Endothelial cell of umbilical vein (primary cell): Measurements from ENCODE around the gene SMOC2. TPM values are rescaled to one million over a fixed set of nuclear protein-coding genes. Genes with fewer than 3 reads are reported as not detected.

Experiments
- BruUV-seq: library from RNA; stranded (reverse); fragments of 400-500 nt; replicated peaks from 2 replicates; lab custom pipeline; 2021; lab: Mats Ljungman, UMichigan
- CTCF ChIA-PET: fragments of 300-600, 350-600 bp; sonication (Branson Sonifier 250); formaldehyde crosslinking; loops from one replicate; lab custom pipeline; 2021; ENCODE audit warnings: antibody characterized with exemption, inconsistent platforms; lab: Charles Lee
- POLR2A ChIA-PET: fragments of 300-600, 350-600 bp; sonication (Branson Sonifier 250); formaldehyde crosslinking; loops from one replicate; lab custom pipeline; 2021; ENCODE audit warnings: antibody characterized with exemption, inconsistent platforms; lab: Charles Lee
- DNase-seq: peaks from one replicate; pipeline ENCODE4 v3.0.0-alpha.2; 2011; ENCODE audit warnings: low read depth, low spot score
- FAIRE-seq: peaks from 2 replicates; lab custom pipeline; 2011; peaks lifted over from hg19 to GRCh38; lab: Jason Lieb, UNC
- H2AFZ ChIP-seq: 2 replicates; pipeline ENCODE4 v1.6.0; 2012; ENCODE audit warnings: low read depth, low read length, control low read depth, inconsistent platforms
- H3K27ac ChIP-seq: 2 replicates; pipeline ENCODE4 v1.5.1; 2011; ENCODE audit warnings: low read depth, mild to moderate bottlenecking, control low read depth, low read length, moderate library complexity; ENCODE audit not compliant: insufficient read depth
- H3K27me3 ChIP-seq, 2 experiments: 2 replicates each; pipeline versions ENCODE4 v1.6.0 to v1.6.1; 2011; ENCODE audit warnings: low read length in 2 of 2, mixed read lengths in 1 of 2; ENCODE audit not compliant: control insufficient read depth in 2 of 2, insufficient read depth in 2 of 2
- H3K36me3 ChIP-seq, 2 experiments: 2 replicates in 1 of 2; 3 replicates in 1 of 2; pipeline ENCODE4 v1.5.1; 2011; ENCODE audit warnings: low read length in 2 of 2, mild to moderate bottlenecking in 1 of 2, moderate library complexity in 1 of 2; ENCODE audit not compliant: control insufficient read depth in 2 of 2, insufficient read depth in 2 of 2; ENCODE audit errors: extremely low read depth in 1 of 2
- H3K4me1 ChIP-seq: 3 replicates; pipeline ENCODE4 v1.5.1; 2011; ENCODE audit warnings: mild to moderate bottlenecking, low read length; ENCODE audit not compliant: control insufficient read depth, insufficient read depth; ENCODE audit errors: extremely low read depth
- H3K4me2 ChIP-seq: 2 replicates; pipeline ENCODE4 v1.6.1; 2011; ENCODE audit warnings: low read length, control low read depth, mixed read lengths; ENCODE audit not compliant: insufficient read depth
- H3K4me3 ChIP-seq, 3 experiments: fragments of 200-600 bp in 1 of 3; sonication (generic), shearing (Covaris generic) in 1 of 3; replicated peaks in 1 of 3; 2 replicates each; pipeline ENCODE4 v1.5.1; 2011 to 2016; ENCODE audit warnings: control low read depth in 3 of 3, low read length in 3 of 3, mild to moderate bottlenecking in 2 of 3, inconsistent platforms in 1 of 3, low read depth in 1 of 3, moderate library complexity in 1 of 3; ENCODE audit not compliant: insufficient read depth in 1 of 3
- H3K79me2 ChIP-seq: 2 replicates; pipeline ENCODE4 v1.6.0; 2012; ENCODE audit warnings: low read length, inconsistent platforms; ENCODE audit not compliant: control insufficient read depth, insufficient read depth
- H3K9ac ChIP-seq: replicated peaks from 2 replicates; pipeline ENCODE3; 2011; ENCODE audit warnings: low read length, control low read depth; ENCODE audit not compliant: insufficient read depth; ENCODE audit errors: extremely low read depth
- H3K9me1 ChIP-seq: replicated peaks from 3 replicates; pipeline ENCODE4 v1.6.0; 2011; ENCODE audit warnings: mild to moderate bottlenecking, low read length; ENCODE audit not compliant: control insufficient read depth, insufficient read depth; ENCODE audit errors: extremely low read depth
- H3K9me3 ChIP-seq: replicated peaks from 2 replicates; pipeline ENCODE4 v1.5.1; 2012; ENCODE audit warnings: low read length, inconsistent platforms; ENCODE audit not compliant: control insufficient read depth, insufficient read depth
- H4K20me1 ChIP-seq: replicated peaks from 2 replicates; pipeline ENCODE3; 2011; ENCODE audit warnings: mild to moderate bottlenecking, low read length; ENCODE audit not compliant: control insufficient read depth, insufficient read depth; ENCODE audit errors: extremely low read depth
- CTCF ChIP-seq, 2 donors: IDR thresholded peaks; 1 replicate in 1 of 2; 2 replicates in 1 of 2; pipeline ENCODE4 v1.5.1; 2011; ENCODE audit warnings: low read length in 2 of 2, mild to moderate bottlenecking in 2 of 2, moderate library complexity in 2 of 2, control low read depth in 1 of 2, inconsistent platforms in 1 of 2, low read depth in 1 of 2; ENCODE audit not compliant: insufficient read depth in 1 of 2; ENCODE audit errors: extremely low read depth in 1 of 2
- GATA2 ChIP-seq: IDR thresholded peaks from 2 replicates; pipeline ENCODE4 v1.7.0; 2011; ENCODE audit warnings: low read depth, mild to moderate bottlenecking, moderate library complexity, mixed read lengths, low read length; ENCODE audit not compliant: insufficient read length, insufficient read depth
- JUN ChIP-seq: IDR thresholded peaks from 2 replicates; pipeline ENCODE4 v1.6.1; 2011; ENCODE audit warnings: borderline replicate concordance, low read depth; ENCODE audit not compliant: insufficient read length, insufficient read depth
- MAX ChIP-seq: IDR thresholded peaks from 2 replicates; pipeline ENCODE4 v1.6.1; 2011; ENCODE audit not compliant: insufficient read depth, insufficient read length
- POLR2A ChIP-seq: IDR thresholded peaks from 2 replicates; pipeline ENCODE4 v1.6.1; 2012; ENCODE audit warnings: low read depth, mild to moderate bottlenecking, control low read depth, low read length
- POLR2AphosphoS5 ChIP-seq: IDR thresholded peaks from 2 replicates; pipeline ENCODE4 v1.6.1; 2012; ENCODE audit warnings: low read depth, mild to moderate bottlenecking, control low read depth, low read length, moderate library complexity; ENCODE audit not compliant: insufficient read depth
- dilution Hi-C: fragments of 300-500 bp; cut with MboI; formaldehyde crosslinking; loops from one replicate; pipeline ENCODE4 v1.15.0; 2019; ENCODE audit warnings: low sequenced_read_pairs; ENCODE audit not compliant: extremely low pct_ligation_motif_present
- intact Hi-C: fragments of 100-400 bp; cut with micrococcal nuclease; formaldehyde crosslinking; loops from one replicate; pipeline ENCODE4 v1.10.0; 2022
- polyA plus RNA-seq, 4 experiments: library from polyadenylated mRNA; depleted of rRNA in 3 of 4; stranded (reverse) in 3 of 4; unstranded in 1 of 4; fragments of >200 nt; gene quantifications; 2 replicates each; pipeline versions ENCODE4 v1.2.1 to v1.2.3, GENCODE V29; 2011 to 2012; ENCODE audit warnings: missing spikeins in 1 of 4
- total RNA-seq: library from RNA; stranded (reverse); gene quantifications from 2 replicates; pipeline ENCODE4 v1.2.3, GENCODE V29; 2021

The SMOC2 gene
- total and polyA plus RNA-seq, 2 donors (not counting 3 experiments of a cell fraction or from before 2014, with no cell fraction given), result not detected

DNA sequence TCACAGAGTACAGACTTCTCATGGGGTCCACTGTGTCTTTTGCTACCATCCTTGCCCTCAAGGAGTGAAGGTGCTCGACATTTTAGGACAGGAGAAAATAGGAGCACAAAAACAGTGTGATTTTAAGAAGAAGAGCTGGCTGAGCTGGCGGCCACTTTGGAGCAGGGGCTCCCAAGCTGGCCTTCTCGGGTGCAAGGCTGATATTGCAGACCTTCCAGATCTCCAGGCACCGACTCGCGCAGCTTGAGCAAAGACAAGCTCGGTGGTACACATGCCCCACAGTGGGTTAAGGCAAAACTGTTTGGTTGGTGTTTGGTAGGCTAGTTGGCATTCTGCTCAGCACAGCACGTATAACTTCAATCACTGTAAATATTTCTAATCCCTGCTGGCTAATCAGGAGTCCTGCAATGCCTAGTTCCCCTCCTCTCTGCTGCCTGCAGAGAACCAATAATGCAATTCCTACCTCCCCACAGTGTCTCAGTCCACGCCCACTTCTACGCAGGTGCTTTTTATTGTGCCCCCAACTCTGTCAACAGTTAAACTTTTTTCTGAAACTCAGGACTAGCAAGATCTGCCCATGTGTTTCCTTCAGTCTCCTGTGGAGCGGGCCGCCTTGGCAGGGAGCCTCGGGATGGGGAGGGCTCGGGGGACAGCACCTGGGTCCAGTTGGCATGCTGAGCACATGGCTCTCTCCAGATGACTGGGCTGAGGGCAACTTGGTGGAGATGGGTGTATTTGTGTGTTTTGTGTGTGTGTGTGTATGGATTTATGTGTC lies 12.7 kb upstream of the SMOC2 start:
- DNase-seq (no peak), FAIRE-seq (no peak)
- no TSS peak for BruUV-seq
- no peaks in the 10 kb centered on the region for H3K9me1 ChIP-seq
- no peak overlapping the region for H3K9ac ChIP-seq
- no peak overlapping the region for H3K27ac ChIP-seq
- no peaks in the 10 kb centered on the region for H3K36me3 ChIP-seq
- no peak overlapping the region for H2AFZ ChIP-seq
- H3K79me2 ChIP-seq, result no peaks in the 10 kb centered on the region
- no peaks in the 10 kb centered on the region for H3K27me3 ChIP-seq
- no peaks in the 10 kb centered on the region for H3K4me1 ChIP-seq
- ChIA-PET POLR2A (no interaction called here), CTCF (no interaction called here)
- H3K4me3 ChIP-seq, result no peak overlapping the region
- dilution Hi-C loops, result no loop called here
- TF ChIP-seq POLR2A (no peak), MAX (no peak), CTCF (IDR thresholded peaks at IDR 0.05; ENCODE audit: extremely low read depth in 1 of 2, insufficient read depth in 1 of 2, low read depth in 1 of 2, low read length in 2 of 2) (no peak), POLR2AphosphoS5 (no peak), GATA2 (no peak), JUN (no peak)
- no peaks in the 10 kb centered on the region for H3K9me3 ChIP-seq
- intact Hi-C loops, result no loop called here
- H4K20me1 ChIP-seq, result no peaks in the 10 kb centered on the region
- H3K4me2 ChIP-seq, result no peak overlapping the region
